SW 1271 (cell line): ENCODE measurements around the gene RSPH9.

Source experiments
- DNase-seq, 2 experiments: peaks; one replicate each; lab custom pipeline; 2025; lab: John Stamatoyannopoulos, UW

Gene RSPH9

DNA sequence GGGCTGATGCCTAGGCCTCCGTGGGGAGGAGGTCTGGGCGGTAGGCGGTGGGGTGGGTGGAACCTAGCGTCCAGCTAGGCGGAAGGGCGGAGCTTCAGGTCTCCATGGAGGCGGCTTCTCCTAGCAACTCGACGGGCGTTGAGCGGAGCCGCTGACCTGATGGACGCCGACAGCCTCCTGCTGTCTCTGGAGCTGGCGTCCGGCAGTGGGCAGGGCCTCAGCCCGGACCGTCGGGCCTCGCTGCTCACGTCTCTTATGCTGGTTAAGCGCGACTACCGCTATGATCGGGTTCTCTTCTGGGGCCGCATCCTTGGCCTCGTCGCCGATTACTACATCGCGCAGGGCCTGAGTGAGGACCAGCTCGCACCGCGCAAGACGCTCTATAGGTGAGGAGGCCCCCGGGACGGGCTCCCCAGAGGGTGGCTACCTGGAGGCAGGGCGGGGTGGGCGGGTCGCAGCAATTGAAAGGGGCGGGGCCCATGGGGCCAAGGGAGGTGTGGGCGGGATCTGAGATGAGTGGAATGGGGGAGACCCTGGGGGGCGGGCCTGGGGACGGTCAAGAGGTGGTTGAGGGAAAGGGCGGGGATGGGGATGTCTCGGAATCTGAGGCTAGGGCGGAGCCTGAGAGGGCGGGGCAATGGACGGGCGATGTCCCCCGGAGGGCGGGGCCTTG is at the start of gene RSPH9:
RSPH9 (plus strand) TSS at position 97 of the 673 bp plus-strand sequence; CDS start at position 160, 63 bp downstream.
- DNase-seq: peak in 1 of 2 experiments; percentile 43

DNA sequence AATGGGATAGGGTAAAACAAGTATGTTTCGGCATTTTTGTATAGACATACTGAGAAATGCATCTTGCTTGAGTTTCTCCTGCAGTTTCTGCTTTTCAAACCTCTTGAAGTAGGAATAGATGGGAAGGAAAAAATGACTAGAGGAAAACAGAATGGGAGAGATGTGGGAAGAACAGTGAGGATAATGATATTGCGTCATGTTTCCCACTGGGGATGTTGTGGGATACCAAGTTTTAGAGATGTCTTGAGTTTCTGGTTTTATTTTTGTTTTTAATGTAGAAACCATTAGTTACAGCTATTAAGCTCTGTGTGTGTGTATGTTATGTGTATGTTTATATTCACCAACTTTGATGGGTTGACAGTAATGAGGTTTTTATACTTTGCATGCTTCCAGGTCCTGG is 44.2 kb upstream of the RSPH9 start:
- no peak for DNase-seq

DNA sequence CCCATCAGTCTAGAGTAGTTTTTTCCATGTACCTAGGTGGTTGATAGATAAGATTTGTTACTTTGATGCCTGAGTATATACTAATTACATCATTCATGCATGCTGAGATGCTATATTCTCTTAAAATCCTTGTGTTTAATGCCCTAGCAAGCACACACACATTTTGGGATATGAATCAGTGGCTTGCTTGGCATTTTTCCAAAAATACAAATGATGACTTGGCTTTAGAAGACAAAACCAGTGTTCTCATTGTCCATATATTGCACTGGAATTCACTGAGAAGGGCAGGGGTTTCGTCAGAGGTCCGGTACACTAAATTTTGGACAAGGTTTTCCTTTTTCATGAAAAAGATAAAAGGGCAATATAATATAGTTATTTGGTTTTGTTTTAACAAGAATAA is 40.7 kb upstream of the RSPH9 start:
- no peak for DNase-seq

DNA sequence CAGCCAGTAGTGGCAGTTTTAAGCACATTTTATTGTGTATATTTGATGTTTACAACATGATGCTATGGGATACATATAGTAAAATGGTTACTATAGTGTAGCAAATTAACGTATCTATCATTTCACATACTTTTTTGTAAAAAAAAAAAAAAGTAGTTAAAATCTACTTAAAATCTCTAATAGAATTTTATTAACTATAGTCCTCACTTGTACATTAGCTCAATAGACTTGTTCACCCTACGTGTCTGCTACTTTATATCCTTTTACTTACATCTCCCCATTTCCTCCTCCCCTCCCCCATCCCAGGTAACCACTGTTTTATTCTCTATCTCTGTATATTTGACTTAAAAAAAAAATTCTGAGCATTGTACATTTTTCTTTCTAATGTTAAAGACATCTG is 38.8 kb upstream of the RSPH9 start:
- DNase-seq: no peak

- DNase-seq: peak; percentile 30 to 76
These were observed 36.5 kb upstream of the RSPH9 start for GRCh38 chr6:43608310-43608763.

GRCh38 chr6:43608807-43609206 is 36.0 kb upstream of the RSPH9 start:
- no peak for DNase-seq

DNA sequence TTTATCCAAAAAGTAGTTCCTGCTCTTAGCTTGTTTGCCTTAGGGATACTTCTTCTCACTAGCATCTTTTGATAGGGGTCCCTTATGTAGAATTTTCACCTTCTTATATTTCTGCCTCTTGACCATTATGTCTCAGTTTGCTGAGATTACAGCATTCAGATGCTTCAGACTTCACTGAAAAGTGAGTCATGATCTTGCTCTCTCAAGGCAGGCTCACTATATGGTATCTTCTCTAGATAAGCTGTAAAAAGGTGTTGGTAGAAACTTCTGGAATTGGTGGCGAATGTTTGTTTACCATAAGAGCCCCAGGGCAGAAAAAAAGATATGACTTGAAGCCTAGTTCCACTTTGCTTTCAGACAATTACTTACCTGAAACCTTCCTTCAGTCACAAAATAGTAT is 35.4 kb upstream of the RSPH9 start:
- no peak for DNase-seq

GRCh38 chr6:43610431-43610830 is 34.4 kb upstream of the RSPH9 start:
- DNase-seq: no peak

DNA sequence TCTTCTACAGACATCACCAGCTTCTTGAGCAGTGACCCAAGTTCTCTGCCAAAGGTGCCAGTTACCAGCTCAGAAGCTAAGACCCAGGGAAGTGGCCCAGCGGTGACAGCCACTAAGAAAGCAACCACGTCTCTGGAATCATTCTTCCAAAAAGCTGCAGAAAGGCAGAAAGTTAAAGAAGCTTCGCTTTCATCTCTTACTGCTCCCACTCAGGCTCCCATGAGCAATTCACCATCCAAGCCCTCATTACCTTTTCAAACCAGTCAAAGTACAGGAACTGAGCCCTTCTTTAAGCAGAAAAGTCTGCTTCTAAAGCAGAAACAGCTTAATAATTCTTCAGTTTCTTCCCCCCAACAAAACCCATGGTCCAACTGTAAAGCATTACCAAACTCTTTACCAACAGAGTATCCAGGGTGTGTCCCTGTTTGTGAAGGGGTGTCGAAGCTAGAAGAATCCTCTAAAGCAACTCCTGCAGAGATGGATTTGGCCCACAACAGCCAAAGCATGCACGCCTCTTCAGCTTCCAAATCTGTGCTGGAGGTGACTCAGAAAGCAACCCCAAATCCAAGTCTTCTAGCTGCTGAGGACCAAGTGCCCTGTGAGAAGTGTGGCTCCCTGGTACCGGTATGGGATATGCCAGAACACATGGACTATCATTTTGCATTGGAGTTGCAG is 31.0 kb upstream of the RSPH9 start:
- DNase-seq: no peak

DNA sequence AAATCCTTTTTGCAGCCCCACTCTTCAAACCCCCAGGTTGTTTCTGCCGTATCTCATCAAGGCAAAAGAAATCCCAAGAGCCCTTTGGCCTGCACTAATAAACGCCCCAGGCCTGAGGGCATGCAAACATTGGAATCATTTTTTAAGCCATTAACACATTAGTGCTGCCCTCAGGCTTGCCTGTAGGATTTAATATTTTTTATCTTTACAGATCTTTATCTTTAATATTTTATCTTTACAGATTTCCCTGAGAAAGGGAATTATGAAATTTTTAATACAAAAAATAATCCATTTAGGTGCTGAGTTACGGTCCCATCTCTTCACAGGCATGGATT is 30.5 kb upstream of the RSPH9 start:
- no peak for DNase-seq

- DNase-seq: no peak
These were observed 27.9 kb upstream of the RSPH9 start for GRCh38 chr6:43616725-43617472.

GRCh38 chr6:43621078-43621835 is 23.6 kb upstream of the RSPH9 start:
- no peak for DNase-seq

- DNase-seq: no peak
These were observed 23.0 kb upstream of the RSPH9 start for GRCh38 chr6:43621836-43622180.

DNA sequence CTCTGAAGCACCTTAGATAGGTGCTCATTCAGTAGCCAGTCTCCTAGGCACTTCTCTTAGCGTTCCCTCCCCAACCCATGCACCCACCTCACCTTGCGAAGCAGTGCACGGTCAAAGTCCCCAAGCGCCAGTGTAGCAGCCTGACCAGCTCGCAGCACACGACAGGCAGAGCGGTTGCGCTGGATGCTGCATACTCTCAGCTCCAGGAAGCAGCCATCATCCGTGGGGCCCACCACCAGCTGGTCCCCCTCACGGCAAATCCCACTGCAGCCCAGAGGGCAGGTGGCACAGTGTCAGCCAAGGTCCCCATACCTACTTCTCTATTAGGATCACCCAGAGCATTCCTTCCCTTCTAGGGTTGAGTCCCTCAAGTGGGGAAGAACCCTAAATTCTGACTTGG is 22.3 kb upstream of the RSPH9 start:
- no peak for DNase-seq

- no peak for DNase-seq
These were observed 20.7 kb upstream of the RSPH9 start for GRCh38 chr6:43623880-43624785.

GRCh38 chr6:43624786-43625288 is 20.0 kb upstream of the RSPH9 start:
- no peak for DNase-seq

DNA sequence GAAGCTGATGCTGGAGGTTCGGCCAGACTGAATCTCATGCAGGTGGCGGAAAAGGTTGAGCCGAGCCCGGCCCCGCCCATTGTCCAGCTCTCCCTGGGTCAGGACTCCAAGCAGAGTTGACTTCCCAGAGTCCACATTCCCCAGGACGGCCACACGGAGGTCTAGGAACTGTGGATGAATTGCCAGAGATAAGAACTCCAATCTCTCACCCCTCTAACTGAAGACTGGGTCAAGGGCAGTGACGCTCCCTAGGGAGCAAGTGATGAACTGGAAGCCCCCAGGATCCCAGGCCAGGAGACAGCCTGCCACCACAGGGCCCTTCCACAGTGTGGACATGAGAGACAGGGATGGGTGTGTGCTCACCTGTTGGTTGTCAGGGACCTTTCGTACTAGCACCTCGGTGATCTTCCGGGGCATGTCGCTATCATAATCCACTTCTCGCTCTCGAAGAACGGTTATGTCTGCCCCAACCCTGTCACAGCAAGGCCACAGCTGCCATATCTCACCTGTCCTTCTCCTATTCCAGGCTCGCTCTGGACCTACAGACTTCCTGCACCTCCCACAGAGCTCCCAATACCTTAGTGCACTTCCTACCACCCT is 19.3 kb upstream of the RSPH9 start:
- no peak for DNase-seq

GRCh38 chr6:43627008-43627825 is 17.6 kb upstream of the RSPH9 start:
- peak; percentile 56 to 74 for DNase-seq

DNA sequence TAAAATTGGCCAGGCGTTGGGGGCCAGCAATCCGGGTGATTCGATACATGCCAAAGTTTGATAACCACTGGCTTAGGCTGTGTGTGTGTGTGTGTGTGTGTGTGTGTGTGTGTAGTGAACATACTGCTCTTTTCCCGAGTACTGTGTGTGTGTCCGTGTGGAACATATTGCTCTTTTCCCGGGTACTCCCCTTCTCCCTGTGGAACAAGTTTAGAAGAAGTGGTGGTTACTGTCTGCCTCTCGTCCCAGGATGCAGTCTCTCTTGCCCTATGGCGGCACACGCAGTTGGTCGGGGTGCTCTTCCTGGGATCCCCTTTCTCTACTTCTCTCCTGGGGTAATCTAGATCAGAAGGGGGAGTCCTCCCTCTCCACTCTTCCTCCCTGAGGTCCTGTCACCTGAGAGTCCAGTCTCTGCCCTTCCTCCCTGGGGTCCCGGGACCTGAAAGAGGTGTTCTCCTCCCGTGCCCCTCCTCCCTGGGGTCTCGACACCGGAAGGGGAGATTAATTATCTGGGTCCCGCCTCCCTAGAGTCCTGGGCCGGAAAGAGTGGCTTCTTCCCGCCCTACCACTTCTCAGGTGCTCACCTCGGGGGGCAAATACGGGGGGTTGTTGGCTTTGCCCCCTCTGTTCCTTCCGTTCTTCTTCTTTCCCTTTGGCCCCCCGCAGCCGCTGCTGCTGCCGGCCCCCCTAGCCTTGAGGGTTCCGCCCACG is 16.3 kb upstream of the RSPH9 start:
- DNase-seq: peak in 1 of 2 experiments; percentile 59
